Progenitor cell of endocrine pancreas (in vitro differentiated cells): ENCODE results near the gene CEPT1. TPM values are rescaled to one million over a fixed set of nuclear protein-coding genes. Genes with fewer than 3 reads are reported as not detected.
A peak's percentile ranks its signal among the peaks of the same experiment; 100 is the strongest.

Experiments used
- DNase-seq: peaks from one replicate; pipeline ENCODE4 v3.0.0; 2021; ENCODE audit warnings: low spot score; ENCODE audit not compliant: unreplicated experiment
- H3K27ac Mint-ChIP-seq: 2 replicates; pipeline ENCODE4 v1.8.0; 2021; ENCODE audit warnings: mild to moderate bottlenecking, moderate library complexity, mixed read lengths
- H3K27me3 Mint-ChIP-seq: 2 replicates; pipeline ENCODE4 v1.8.0; 2021; ENCODE audit warnings: mixed read lengths
- H3K36me3 Mint-ChIP-seq: 2 replicates; pipeline ENCODE4 v1.8.0; 2022; ENCODE audit warnings: mixed read lengths; ENCODE audit not compliant: insufficient read depth
- H3K4me1 Mint-ChIP-seq: 2 replicates; pipeline ENCODE4 v1.8.0; 2021; ENCODE audit warnings: low read depth, mixed read lengths
- H3K4me3 Mint-ChIP-seq: 2 replicates; pipeline ENCODE4 v1.8.0; 2021; ENCODE audit warnings: low read depth, mild to moderate bottlenecking, moderate library complexity, mixed read lengths
- H3K9me3 Mint-ChIP-seq: 2 replicates; pipeline ENCODE4 v1.8.0; 2021; ENCODE audit warnings: low read depth, mixed read lengths
- total RNA-seq: library from RNA; stranded (reverse); gene quantifications from 2 replicates; pipeline ENCODE4 v1.2.1, GENCODE V29; 2021
- TF ChIP-seq, protein P1 (sequence below): fragments of 200-600 bp; sonication (generic); IDR thresholded peaks from one replicate; pipeline ENCODE4 v1.5.0; 2021; ENCODE audit warnings: antibody characterized with exemption, mild to moderate bottlenecking; ENCODE audit not compliant: unreplicated experiment

Gene CEPT1
- total RNA-seq, 1 donor from 2014 or later = 35.6 TPM

DNA sequence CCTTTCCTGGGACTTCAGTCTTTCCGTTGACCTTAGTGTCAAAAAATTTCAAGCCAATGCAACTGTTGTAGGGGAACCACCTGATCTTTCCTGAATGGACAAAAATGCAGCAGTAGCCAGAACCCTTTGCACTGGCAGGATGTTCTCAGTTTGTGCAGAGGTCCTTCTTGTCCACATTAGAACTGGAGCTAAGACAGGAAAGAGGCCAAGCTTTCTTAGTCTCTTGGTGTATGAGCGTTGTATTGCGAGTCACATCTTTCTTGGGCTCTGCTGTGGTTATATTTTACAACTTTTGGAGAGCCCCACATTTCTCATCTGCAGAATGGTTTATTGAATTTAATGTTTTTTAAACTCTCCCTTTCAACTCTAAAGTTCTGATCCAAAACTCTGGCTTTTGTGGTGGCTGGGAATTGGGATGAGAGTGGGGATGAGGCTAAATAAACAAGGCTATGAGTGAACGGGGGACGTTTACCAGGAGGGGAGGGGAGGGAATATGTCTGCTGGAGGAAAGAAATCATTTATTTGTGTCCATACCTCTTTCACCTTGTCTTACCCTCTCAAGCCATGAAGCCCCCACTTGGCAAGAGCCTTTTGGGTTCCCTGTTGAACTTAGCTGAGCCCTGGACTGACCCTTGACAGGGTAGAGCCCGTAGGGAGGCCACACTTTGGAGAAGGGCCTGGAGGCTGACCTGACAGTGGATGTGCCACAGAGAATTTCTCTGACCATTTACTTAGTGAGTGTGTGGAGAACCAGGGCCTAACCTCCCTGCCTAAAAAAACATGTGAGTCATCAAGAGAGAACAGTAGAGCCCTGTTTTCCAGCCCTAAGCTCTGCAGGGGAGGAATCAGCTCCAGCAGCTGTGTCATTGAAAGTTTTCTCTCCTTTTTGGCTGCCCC lies 88.1 kb downstream of the CEPT1 start:
- Mint-ChIP-seq H3K27ac (peak overlapping the region; percentile 87), H3K4me1 (peaks cover 14% of the 10 kb centered on the region), H3K27me3 (no peaks in the 10 kb centered on the region), H3K4me3 (no peak overlapping the region), H3K9me3 (no peaks in the 10 kb centered on the region), H3K36me3 (no peaks in the 10 kb centered on the region)
- no peak for DNase-seq
- TF ChIP-seq, protein P1, sequence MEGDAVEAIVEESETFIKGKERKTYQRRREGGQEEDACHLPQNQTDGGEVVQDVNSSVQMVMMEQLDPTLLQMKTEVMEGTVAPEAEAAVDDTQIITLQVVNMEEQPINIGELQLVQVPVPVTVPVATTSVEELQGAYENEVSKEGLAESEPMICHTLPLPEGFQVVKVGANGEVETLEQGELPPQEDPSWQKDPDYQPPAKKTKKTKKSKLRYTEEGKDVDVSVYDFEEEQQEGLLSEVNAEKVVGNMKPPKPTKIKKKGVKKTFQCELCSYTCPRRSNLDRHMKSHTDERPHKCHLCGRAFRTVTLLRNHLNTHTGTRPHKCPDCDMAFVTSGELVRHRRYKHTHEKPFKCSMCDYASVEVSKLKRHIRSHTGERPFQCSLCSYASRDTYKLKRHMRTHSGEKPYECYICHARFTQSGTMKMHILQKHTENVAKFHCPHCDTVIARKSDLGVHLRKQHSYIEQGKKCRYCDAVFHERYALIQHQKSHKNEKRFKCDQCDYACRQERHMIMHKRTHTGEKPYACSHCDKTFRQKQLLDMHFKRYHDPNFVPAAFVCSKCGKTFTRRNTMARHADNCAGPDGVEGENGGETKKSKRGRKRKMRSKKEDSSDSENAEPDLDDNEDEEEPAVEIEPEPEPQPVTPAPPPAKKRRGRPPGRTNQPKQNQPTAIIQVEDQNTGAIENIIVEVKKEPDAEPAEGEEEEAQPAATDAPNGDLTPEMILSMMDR = no peak

DNA sequence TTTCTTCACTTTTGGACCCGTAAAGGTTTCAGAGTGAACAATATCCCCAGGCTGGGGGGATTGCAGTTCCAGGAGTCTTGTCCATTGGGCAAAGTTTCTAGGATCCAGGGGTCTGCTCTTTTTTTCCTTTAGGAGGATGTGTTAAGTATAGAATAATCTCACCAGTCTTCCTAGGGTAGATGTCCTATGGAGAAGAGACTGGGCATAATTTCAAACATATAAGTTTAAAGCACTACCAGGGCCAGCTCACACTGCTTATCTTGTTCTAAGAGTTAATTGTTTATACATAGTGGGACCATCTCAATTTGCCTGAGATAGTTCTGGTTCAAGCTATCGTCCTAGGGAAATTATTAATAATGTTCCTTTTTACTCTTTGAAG lies 88.7 kb downstream of the CEPT1 start:
- peaks cover 11% of the 10 kb centered on the region for H3K4me1 Mint-ChIP-seq
- TF ChIP-seq, protein P1 = no peak
- peak overlapping the region; percentile 20 for H3K27ac Mint-ChIP-seq
- H3K27me3 Mint-ChIP-seq = no peaks in the 10 kb centered on the region
- no peaks in the 10 kb centered on the region for H3K9me3 Mint-ChIP-seq
- no peak for DNase-seq
- no peaks in the 10 kb centered on the region for H3K36me3 Mint-ChIP-seq
- H3K4me3 Mint-ChIP-seq = no peak overlapping the region

DNA sequence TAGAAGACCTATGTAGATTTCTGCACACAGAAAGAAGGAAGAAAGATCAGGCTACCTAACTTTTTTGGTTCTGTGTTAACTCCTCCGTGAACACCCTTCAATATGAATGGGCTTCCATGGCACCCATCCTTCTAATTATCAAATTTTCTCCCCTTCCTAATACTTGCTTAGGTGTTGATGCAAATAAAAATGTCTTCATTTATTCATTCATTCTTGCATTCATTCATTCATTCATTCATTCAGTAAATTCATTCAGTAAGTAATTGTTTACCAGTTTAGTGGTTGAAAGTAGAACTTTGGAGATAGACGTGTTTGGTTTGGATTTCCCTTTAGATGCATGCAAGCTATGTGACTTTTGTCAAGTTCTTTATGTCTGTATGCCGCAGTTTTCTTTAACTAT lies 92.1 kb downstream of the CEPT1 start:
- H3K36me3 Mint-ChIP-seq = no peaks in the 10 kb centered on the region
- no peak overlapping the region for H3K27ac Mint-ChIP-seq
- DNase-seq = no peak
- TF ChIP-seq, protein P1 = no peak
- H3K4me3 Mint-ChIP-seq = no peak overlapping the region
- H3K9me3 Mint-ChIP-seq = no peaks in the 10 kb centered on the region
- no peaks in the 10 kb centered on the region for H3K27me3 Mint-ChIP-seq
- peaks cover 18% of the 10 kb centered on the region for H3K4me1 Mint-ChIP-seq

DNA sequence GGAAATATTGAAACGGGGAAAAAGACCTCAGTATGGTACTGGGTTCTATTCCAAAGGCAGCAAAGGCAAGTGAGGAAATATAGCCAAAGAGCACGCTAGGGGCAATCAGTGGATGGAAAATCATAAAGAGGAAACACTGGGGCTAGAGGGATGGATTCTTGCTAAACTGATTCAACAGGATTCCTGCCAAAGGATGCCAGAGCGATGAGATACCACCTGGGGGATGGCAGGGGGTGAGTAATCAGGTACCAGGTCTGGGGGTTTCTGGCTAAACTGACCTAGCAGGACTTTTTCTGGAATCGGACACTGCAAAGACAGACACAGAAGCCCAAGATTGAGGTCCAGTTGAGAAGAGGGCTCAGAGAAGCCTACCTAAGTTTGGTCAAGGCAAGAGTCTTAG lies 94.2 kb downstream of the CEPT1 start:
- Mint-ChIP-seq H3K4me3 (no peak overlapping the region), H3K36me3 (no peaks in the 10 kb centered on the region), H3K4me1 (peaks cover 14% of the 10 kb centered on the region), H3K27ac (no peak overlapping the region), H3K9me3 (no peaks in the 10 kb centered on the region), H3K27me3 (no peaks in the 10 kb centered on the region)
- no peak for DNase-seq
- TF ChIP-seq, protein P1 = no peak

Other genes with a start within 250 kb of the CEPT1 start
- gene LRIF1, start 176.3 kb upstream of the CEPT1 start, total RNA-seq = 10.4 and 10.8 TPM in 2 replicates
- 34.4 and 35.4 TPM in 2 replicates for gene DRAM2, start 130 bp upstream of the CEPT1 start, total RNA-seq
- gene DENND2D, start 60.4 kb downstream of the CEPT1 start, total RNA-seq = 2.6 and 3.0 TPM in 2 replicates
- not detected in 2 replicates for gene CHI3L2, start 87.5 kb downstream of the CEPT1 start, total RNA-seq
- gene CHIA, start 150.6 kb downstream of the CEPT1 start, total RNA-seq = not detected in 2 replicates